ENCODE data around the gene SSU72.
"Not testable (repeated sequence)": the region's sequence is repeated elsewhere in the genome, so short reads cannot be mapped to it uniquely, and the experiment has no call there.

The SSU72 gene

DNA sequence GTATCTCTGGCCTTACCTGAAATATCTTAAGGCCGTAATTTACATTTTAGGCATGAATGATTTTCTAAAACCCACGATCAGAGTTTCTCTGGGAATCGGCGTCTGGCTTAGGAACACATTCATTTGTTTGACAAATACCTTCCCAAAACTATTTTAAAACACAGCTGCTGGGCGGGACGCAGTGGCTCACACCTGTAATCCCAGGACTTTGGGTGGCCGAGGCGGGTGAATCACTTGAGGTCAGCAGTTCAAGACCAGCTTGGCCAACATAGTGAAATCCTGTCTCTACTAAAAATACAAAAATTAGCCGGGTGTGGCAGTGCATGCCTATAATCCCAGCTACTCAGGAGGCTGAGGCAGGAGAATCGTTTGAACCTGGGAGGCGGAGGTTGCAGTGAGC, 17.7 kb downstream of the SSU72 start:
- not testable (repeated sequence) for DNase-seq

DNA sequence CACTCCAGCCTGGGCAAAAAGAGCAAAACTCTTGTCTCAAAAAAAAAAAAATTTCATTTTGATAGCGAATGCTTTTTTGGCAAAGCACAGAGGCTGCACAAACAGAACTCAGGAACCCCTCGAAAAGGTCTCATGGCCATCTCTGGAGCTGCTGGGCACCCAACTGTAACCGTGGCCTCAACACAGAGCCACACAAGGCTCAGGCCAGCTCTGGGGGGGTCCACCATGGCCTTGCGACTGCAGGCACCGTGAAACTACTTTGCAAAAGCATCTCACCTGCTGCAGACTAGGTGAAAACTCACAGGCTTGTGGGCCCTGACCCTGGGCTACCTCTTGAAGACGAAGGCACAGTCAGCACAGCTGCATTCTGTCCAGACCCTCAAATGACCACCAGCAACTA, 18.2 kb downstream of the SSU72 start:
- no peak for DNase-seq

DNA sequence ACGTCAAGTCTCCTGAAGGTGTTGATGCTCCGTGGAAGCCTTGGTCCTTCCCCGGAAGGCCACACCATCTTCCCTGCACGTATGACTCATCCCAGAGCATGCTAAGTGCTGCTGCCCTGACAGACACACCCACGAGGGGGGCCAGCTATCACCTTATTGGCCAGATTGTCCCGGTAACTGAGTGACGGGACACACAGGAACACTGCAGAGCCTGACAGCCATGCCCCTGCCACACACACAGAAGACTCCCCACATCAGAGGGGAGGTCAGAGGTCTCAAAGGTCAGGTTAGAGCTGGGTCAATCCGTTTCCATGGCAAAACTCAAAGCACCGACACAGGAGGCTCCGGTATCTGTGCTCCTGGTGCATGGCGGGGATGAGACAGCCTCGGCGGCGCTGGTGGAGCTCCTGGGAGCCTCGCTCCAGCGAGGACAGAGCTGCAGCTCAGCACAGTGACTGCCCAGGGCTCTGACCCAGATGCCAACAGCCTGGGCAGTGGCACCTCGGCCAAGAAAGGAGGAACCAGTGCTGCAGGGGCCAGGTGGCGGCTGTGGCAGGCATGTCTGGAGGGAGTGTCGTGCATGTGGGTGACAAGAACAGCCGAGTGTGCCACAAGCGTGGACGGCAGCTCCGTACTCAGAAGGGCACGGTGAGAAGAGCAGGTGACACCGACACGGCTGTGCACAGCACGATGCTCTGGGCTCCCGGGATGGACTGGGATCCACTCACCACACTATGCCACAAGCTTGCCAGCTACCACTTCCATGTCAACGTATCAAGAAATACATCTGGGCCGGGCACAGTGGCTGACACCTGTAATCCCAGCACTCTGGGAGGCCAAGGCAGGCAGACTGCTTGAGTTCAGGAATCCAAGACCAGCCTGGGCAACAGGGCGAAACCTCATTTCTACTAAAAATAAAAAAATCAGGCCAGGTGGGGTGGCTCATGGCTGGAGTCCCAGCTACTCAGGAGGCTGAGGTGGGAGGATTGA, 19.4 kb downstream of the SSU72 start:
- no peak for DNase-seq

DNA sequence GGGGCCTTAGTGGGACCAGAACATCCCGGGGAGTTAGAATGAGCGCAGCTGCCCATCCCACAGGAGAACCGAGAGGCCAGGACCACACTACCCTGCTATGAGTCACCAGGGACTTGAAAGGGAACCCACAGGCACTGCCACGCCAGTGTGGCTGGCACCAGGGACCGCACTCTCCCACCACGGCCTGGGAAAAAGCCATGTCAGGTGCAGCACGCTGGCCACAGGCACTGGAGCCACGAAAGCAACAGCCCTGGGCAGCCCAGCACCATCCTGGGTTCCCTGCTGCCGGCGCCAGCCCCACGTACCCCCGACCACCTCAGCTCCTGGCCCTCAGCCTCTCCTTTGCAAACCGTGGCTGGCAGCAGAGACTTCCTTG, 20.1 kb downstream of the SSU72 start:
- no peak for DNase-seq

DNA sequence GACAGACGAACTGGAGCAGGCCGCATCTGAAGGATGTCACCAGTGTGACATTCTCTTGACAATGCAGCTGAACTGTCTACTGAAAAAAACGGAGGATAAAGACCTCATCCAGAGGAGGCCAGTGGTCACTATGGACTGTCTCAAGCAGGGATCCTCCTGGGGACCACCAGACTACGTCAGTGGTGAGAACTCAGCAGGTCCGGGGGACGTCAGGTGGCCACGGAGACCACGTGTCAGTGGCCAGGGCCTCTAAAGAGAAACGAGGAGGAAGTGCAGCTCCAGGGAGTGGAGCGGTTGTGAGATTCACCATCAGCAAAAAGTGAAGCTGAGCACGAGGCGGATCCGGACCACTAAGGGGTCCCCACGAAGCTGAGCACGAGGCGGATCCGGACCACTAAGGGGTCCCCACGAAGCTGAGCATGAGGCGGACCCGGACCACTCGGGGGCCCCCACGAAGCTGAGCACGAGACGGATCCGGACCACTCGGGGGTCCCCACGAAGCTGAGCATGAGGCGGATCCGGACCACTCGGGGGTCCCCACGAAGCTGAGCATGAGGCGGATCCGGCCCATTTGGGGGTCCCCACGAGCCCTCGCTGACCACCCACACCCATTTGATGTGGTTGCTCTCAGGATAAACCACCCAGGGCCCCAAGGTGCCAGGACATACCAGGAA, 20.7 kb downstream of the SSU72 start:
- DNase-seq = no peak

DNA sequence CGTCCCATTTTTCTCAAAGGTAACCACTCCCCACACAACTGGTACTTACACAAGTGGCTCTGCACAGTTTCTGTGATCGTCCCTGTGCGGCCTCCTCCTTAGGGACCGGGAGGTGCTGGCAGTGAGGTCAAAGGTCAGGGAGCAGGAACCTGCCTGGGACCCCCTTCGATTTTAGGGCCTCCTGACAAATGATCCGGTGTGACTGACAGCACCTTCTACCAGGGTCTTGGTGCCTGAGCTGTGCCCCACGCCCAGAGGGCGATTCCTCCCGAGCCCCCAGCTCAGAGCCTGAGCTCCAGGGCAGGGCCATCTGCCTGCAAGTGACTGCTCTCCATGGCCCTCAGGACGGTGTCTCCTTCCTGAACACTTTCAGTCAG, 22.4 kb downstream of the SSU72 start:
- no peak for DNase-seq

DNA sequence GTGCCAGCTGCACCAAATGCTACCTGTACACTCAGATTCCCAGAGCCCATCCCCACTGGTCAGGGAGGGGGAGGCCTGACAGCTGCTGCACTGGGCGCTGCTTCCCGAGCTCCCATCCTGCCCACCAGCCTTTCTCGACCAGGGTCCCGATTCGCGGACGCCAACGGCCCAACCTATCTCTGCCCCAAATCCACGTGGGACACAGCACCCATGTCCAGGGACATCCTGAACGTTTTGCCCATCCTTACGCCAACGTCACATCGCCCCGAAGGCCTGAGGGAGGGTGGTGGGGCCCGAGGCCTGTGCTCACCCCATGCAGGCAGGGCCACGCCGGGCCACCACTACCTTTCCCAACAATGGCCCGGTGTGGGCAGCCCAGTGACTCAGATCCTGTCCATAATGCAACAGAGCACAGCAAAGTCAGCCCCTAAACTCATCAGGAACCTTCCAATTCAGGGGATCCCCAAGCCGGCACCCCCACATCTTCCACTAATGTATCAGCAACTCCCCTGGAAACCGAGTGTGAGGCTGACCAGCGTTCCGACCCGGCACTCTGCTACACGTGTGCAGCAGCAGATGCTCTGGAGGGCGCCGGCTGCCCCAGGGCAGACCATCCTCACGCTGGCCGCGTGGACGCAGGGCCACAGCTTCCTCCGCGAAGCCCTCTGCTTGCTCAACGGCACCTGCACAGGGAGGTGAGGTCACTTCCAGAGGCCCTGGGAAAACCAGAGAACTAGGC, 23.0 kb downstream of the SSU72 start:
- DNase-seq = no peak

DNA sequence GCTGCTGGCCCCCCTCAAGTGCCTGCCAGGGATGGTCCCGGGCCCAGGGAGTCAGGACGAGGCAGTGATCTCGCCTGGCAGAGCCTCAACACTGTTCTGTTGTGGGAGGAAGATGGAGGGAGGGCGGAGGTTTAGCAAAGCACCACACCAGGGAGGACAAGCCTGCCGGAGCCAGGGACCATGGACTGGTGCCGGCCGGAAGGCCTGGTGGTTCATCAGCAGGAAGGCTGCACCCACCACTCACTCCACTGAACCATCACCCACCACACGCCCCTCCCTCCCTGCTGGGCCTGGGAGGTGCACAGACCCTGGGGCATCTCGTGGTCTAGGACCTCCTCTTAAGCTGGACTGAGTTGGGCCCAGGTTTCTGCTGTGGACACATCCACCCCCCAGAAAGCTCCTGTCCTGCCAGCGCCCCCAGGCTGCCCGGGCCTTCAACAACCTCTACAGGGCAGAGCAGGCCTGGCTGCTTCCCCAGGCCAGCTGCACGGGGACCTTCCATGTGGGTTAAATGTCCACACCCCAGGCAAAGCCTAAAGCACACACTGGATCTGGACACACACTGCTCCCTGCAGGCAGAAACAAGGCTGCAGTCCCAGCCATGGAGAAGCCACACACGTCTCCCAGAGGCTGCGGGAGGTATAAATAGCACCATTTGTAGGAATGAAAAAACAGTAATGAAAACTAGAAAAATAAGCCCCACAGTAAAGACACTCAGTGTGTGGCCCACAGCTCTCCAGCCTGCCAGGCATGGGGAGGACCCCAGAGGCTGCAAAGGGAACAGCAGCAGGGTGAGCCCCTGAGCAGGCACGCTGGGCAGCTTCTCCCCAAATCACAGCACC, 23.9 kb downstream of the SSU72 start:
- DNase-seq = peak; percentile 25

DNA sequence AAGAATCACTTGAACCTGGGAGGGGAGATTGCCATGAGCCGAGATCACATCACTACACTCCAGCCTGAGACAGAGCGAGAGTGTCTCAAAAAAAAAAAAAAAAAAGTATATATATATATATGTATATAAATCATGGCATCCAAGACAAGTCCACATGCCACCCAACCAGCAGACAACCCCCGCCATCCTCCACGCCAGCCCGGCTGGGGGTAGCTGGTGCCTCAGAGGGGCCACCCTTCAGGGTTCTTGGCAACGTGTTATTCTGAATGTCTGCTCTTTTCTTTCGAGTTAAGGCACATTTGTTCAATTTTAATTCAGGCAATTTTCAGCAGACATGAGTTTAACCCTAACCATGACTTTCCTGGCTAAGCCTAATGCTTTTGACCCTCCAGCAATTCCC, 24.6 kb downstream of the SSU72 start:
- DNase-seq = no peak

DNA sequence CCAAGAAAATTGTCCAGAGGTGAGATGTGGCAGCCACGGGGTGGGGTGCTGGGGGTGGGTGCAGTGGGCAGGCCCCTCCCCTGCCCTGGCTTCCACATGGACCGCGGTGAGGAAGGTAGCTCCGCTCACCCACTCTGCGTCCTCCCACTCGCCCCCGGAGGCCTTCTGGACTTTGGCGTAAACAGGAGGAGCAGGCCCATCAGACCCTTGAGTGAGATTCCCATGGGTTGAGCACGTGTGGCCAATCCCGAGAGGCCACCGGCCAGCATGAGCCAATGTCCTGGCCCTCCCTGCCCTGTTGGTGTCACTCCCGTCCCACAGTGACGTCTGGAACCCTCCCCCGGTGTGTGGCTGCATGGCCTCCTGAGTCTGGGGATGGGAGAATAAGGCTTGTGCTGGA, 26.1 kb downstream of the SSU72 start:
- no peak for DNase-seq

DNA sequence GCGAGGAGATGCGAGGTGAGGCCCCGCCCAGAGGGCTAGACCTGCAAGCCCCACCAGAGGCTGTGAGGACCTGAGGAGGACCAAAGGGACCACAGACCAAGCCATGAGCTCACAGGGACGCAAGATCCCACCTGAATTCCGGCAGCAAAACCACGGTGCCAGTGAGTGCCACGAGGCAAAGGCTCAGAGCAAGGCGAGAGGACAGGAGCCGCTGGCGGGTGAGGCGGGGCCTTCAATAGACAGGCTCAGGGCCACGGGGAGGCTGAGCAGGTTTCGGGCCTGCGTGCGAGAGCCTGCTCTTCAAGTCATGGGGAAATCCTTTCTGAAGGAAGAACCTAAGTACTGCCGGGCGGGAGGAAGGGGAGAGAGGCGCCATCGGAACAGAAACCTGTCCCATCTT, 27.2 kb downstream of the SSU72 start:
- DNase-seq = no peak

DNA sequence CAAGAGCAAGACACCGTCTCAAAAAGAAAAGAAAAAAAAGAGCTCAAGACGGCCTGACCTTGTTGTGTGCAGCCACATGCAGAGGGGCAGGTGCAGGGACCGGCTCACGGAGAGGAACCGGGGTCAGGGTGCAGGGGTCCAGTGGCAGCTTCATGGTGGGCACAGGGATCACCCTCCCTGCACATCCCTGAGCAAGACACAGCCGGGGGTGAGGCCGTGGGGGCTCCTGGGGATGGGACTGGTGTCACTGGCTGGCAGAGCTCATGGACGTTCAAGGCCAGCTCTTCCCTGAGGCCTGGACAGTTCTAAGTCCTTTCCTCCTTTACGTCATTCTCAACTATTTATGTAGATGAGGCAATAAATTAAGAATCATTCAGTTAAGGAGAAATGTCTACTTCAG, 27.7 kb downstream of the SSU72 start:
- no peak for DNase-seq

DNA sequence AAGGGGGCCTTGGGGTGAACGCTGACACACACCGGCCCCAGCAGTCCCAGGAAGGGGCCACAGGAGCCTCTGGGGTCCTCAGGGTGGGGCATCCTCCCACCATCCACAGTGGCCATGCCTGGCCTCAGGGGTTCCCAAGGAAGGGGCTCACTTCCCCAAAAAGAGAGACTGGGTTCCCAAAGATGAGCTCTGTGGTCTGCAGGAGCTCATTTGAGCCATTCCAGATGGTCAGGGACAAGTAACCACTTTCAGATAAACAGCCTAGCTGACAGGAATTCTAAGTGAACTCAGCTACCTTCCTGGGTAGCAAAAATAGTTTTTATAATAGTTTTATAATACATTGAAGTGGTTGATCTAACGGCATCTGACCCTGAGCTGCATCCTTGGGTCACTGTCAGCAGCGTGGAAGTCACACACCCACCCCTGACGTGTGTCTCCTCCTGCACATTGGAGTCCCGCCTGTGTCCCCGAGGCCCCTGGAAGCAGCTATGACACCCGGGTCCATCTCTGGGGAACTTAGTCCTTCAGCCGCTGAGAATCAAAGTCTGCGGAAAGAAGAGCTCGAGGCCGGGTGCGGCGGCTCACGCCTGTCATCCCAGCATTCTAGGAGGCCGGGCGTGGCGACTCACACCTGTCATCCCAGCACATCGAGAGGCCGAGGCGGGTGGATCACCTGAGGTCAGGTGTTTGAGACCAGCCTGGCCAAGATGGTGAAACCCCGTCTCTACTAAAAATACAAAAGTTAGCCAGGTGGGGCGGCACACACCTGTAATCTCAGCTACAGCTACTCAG, 28.5 kb downstream of the SSU72 start:
- no peak for DNase-seq

DNA sequence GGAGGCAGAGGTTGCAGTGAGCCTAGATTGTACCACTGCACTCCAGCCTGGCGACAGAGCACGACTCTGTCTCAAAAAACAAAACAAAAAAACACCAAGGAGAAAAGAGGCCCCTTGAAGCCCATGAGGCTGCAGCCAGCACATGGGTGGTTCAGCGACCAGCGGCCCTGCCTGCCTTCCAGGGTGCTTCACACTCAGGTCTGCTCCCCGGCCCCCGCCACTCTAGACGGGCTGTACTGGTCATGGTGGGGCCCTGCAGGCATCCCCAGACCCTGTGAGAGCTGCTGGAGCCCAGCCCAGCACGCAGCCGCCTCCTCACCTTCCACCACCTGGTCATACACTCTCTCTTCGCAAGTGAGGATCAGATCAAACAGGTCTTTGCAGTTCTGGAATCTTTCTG, 30.1 kb downstream of the SSU72 start:
- DNase-seq = no peak

DNA sequence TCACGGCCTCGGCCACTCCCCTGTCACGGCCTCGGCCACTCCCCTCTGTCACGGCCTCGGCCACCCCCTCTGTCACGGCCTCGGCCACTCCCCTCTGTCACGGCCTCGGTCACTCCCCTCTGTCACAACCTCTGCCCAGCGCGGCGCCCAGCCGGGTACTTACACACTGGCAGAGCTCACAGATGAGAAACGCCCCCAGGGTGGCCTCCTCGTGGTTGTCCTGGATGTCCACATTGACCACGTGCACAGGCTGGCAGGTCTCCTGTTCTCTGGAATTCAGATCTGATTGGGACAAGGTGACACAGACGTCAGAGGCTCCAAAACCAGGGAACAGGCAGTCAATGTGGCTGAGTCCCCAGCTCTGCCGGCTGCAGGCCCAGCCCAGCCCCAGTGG, 31.0 kb downstream of the SSU72 start:
- DNase-seq = no peak

DNA sequence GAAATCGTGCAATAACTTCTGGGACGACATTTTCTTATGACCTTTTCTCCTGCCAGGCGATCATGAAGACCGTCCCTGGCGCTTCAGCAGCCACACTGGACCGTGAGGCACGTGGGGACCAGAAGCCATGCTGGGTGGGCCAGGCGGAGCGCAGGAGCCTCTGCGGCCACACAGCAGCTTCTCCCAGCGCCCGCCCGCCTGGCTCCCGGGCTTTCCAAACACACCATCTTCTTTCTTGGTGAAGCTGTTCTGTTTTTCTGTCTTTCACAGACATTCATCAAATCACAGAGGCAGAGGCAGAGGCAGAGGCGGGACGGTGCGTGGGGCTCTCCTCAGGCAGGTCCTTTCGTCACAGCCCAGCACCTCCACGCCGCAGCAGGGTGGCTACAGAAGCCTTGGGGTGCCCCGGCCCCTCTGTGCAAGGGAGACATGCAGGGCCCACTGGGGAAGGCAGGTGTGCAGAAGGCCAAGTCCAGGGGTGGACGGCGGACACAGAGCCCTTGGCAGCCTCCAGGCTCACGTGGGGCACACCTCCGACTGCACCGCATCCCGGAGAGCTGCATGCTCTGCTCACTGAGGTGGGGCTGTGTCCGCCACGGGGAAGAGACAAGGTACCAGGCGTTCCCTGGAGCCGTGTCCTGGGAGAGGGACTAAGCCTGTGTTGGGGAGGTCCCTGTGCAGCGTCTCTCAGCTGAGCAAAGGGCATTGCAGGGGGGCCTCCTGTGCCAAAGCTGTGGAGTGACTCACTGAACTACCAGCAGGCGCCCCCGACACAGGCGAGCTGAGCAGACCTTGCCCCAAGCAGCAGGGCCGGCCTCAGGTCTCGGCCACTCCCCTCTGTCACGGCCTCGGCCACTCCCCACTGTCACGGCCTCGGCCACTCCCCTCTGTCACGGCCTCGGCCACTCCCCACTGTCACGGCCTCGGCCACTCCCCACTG, 31.6 kb downstream of the SSU72 start:
- no peak for DNase-seq

DNA sequence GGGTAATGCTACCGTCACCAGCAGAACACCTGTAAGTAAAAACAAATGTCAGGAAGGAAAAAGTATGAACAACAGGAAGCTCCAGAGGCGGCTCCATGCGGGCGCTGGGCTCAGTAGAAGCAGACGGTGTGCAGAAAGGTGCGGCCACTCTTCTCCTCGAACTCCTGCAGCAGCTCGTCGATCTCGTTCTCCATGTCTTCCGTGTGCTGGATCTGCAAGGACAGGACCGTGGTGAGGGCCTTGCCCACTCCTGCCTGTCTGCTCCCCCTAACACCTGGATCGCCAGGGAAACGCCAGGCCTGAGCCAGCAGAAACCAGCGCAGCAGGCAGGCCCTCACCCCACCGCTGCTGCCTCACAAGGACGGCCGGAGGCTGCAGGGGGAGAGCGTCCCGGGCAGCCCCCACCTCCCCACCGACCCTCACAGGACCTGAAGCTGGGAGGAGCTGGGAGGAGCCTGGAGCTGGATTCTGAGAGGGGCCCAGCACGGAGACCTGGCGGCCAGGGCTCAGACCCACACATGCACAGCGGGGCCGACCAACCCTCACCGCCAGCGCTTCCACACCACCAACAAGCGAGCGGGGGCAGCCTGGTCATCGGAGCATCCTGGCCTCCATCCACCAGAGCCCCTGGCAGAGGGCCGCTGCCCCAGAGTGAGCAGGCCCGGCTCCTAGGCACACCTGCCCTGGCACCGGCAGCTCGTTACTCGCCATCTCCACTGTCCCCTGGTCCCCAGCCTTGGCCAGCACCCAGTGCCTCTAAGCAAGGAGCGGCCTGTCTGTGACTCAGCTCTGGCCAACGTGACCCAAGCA, 32.5 kb downstream of the SSU72 start:
- no peak for DNase-seq

DNA sequence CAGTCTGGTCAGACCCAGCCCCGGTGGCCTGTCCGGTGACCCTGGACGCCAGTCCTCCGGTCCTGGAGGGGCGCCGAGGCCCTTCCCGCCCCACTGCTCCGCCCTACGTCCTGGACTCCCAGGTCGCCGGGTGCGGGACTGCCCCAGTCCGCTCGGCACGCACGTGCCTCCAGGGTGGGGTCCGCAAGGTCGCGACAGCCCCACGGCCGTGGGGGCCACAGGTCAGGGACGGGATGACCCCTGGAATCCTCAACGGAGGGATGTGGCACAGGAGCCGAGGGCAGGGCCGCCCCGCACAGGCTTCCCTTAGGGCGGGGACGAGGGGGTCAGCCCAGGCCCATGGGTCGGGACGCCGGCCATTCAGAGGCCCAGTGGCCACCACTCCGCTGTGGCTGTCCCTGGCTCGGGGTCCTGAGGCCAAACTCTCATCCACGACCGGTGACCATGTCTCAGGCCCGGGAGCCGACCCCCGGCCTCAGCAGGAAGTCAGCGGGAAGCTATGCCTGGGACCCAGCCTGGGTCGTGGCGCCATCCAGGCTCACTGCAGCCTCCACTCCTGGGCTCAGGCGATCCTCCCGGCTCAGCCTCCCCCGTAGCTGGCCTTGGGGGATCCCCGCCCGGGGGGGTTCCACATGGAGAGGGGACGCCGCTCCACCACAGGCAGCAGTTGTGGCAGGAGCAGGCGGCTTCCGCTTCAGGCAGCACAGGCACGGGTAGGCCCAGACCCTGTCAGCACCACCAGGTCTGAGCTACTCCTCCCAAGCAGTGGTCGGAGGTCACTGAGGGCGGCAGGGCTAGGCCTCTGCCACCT, 33.6 kb downstream of the SSU72 start:
- DNase-seq = no peak

All from DMS 273 treated with DMSO at 0.1 percent for 48 hours (cell line).